ENCODE results near the gene ANAPC16.

GRCh38 chr10:72227826-72228225 lies 12.0 kb downstream of the ANAPC16 start:
- TF ChIP-seq CTCF (IDR thresholded peaks at IDR 0.05) (no peak), POLR2A (IDR thresholded peaks at IDR 0.05) (no peak)
